ENCODE measurements around the gene UPF1. TPM values are rescaled to one million over a fixed set of nuclear protein-coding genes. Genes with fewer than 3 reads are reported as not detected.

UPF1 gene
- total and polyA plus RNA-seq, 7 donors = 27.6 to 62.1 (median 49.0) TPM

- WGBS, 2 donors = 78 to 90% methylated on average over 25 of the region's 25 CpGs
- intact Hi-C loops (cut with DNase I) = no loop called here
- H3K9me3 ChIP-seq = no peaks in the 10 kb centered on the region
- DNase-seq = no peak
- no peaks in the 10 kb centered on the region for H3K36me3 ChIP-seq
- H3K4me1 ChIP-seq = no peaks in the 10 kb centered on the region
- TF ChIP-seq POLR2A (IDR thresholded peaks at IDR 0.05) (no peak), CTCF (IDR thresholded peaks at IDR 0.05) (no peak), EP300 (IDR thresholded peaks at IDR 0.05) (no peak), POLR2AphosphoS5 (IDR thresholded peaks at IDR 0.05) (no peak)
- H3K27ac ChIP-seq = no peak overlapping the region
- H3K27me3 ChIP-seq = no peaks in the 10 kb centered on the region
- H3K4me3 ChIP-seq = no peak overlapping the region
Observed at GRCh38 chr19:18878058-18878797, 46.5 kb downstream of the UPF1 start.

- Histone ChIP-seq H3K4me3 (no peak overlapping the region), H3K4me1 (no peaks in the 10 kb centered on the region), H3K27me3 (no peaks in the 10 kb centered on the region), H3K27ac (no peak overlapping the region), H3K9me3 (no peaks in the 10 kb centered on the region), H3K36me3 (no peaks in the 10 kb centered on the region)
- TF ChIP-seq POLR2A (IDR thresholded peaks at IDR 0.05) (no peak), CTCF (IDR thresholded peaks at IDR 0.05) (no peak), POLR2AphosphoS5 (IDR thresholded peaks at IDR 0.05) (no peak), EP300 (IDR thresholded peaks at IDR 0.05) (no peak)
- WGBS, 2 donors = 65 to 91% methylated on average over 34 of the region's 34 CpGs
- intact Hi-C loops (cut with DNase I) = no loop called here
- no peak for DNase-seq
Observed at GRCh38 chr19:18878858-18879578, 47.3 kb downstream of the UPF1 start.

GRCh38 chr19:18879579-18880373 lies 48.0 kb downstream of the UPF1 start:
- no peaks in the 10 kb centered on the region for H3K4me1 ChIP-seq
- 27 to 70% methylated on average over 13 of the region's 13 CpGs for WGBS, 2 donors
- no peak for DNase-seq
- TF ChIP-seq POLR2AphosphoS5 (IDR thresholded peaks at IDR 0.05) (no peak), CTCF (IDR thresholded peaks at IDR 0.05) (no peak), POLR2A (IDR thresholded peaks at IDR 0.05) (no peak), EP300 (IDR thresholded peaks at IDR 0.05) (no peak)
- no peaks in the 10 kb centered on the region for H3K36me3 ChIP-seq
- H3K27me3 ChIP-seq = no peaks in the 10 kb centered on the region
- intact Hi-C loops (cut with DNase I) = no loop called here
- H3K4me3 ChIP-seq = no peak overlapping the region
- no peak overlapping the region for H3K27ac ChIP-seq
- H3K9me3 ChIP-seq = no peaks in the 10 kb centered on the region

- DNase-seq = no peak
- Histone ChIP-seq H3K27ac (no peak overlapping the region), H3K4me3 (no peak overlapping the region), H3K27me3 (no peaks in the 10 kb centered on the region), H3K4me1 (no peaks in the 10 kb centered on the region), H3K36me3 (no peaks in the 10 kb centered on the region), H3K9me3 (no peaks in the 10 kb centered on the region)
- 88 to 92% methylated on average over 7 of the region's 7 CpGs for WGBS, 2 donors
- intact Hi-C loops (cut with DNase I) = no loop called here
- TF ChIP-seq EP300 (IDR thresholded peaks at IDR 0.05) = no peak
Observed at GRCh38 chr19:18881491-18881890, 49.7 kb downstream of the UPF1 start.
